ENCODE data around the gene HS1BP3.

DNA sequence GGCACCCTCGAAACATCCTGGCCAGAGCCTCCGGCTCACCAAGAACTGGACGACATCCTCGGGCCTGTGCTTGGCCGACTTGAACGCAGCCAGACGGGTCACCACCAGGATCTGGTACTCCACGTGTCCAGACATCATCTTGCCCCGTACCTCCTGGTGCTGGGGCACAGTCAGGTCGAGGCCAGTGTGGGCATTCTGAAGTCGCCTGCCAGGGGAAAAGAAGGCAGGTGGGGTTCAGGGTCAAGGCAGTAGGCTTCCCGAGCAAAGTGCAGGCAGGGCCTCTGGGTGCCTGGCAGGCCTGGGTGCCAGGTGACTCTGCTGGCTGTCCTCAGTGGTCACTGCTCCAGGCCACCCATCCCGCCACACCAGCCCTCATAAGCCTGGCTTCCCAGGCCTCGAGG is 5.6 kb downstream of the HS1BP3 start:
- TF ChIP-seq, protein P1, sequence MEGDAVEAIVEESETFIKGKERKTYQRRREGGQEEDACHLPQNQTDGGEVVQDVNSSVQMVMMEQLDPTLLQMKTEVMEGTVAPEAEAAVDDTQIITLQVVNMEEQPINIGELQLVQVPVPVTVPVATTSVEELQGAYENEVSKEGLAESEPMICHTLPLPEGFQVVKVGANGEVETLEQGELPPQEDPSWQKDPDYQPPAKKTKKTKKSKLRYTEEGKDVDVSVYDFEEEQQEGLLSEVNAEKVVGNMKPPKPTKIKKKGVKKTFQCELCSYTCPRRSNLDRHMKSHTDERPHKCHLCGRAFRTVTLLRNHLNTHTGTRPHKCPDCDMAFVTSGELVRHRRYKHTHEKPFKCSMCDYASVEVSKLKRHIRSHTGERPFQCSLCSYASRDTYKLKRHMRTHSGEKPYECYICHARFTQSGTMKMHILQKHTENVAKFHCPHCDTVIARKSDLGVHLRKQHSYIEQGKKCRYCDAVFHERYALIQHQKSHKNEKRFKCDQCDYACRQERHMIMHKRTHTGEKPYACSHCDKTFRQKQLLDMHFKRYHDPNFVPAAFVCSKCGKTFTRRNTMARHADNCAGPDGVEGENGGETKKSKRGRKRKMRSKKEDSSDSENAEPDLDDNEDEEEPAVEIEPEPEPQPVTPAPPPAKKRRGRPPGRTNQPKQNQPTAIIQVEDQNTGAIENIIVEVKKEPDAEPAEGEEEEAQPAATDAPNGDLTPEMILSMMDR (conservative IDR thresholded peaks at IDR 0.05): no peak
- no peak for TF ChIP-seq EZH2 (IDR thresholded peaks at IDR 0.05; ENCODE audit: low read depth)

Measured in PC-9 (cell line).